Activated gamma-delta T cell treated with anti-CD3 and anti-CD28 coated beads, Interleukin-2, amount 50 U/mL, for 16 hours (primary cell): ENCODE data around the gene DMAP1.

Experiments used
- DNase-seq: peaks from one replicate; pipeline ENCODE4 v3.0.0-alpha.2; 2020; ENCODE audit warnings: low read depth

DMAP1 gene

GRCh38 chr1:44254392-44254910, 41.2 kb downstream of the DMAP1 start:
- no peak for DNase-seq

- no peak for DNase-seq
Measured at GRCh38 chr1:44256762-44257554, 43.7 kb downstream of the DMAP1 start.

- DNase-seq = no peak
Measured at GRCh38 chr1:44259090-44259489, 45.8 kb downstream of the DMAP1 start.

GRCh38 chr1:44260792-44261170, 47.5 kb downstream of the DMAP1 start:
- DNase-seq = no peak

GRCh38 chr1:44261171-44261817, 48.0 kb downstream of the DMAP1 start:
- DNase-seq = no peak

GRCh38 chr1:44261962-44262361, 48.7 kb downstream of the DMAP1 start:
- no peak for DNase-seq

GRCh38 chr1:44262414-44262813, 49.1 kb downstream of the DMAP1 start:
- no peak for DNase-seq

- no peak for DNase-seq
Measured at GRCh38 chr1:44262816-44263567, 49.7 kb downstream of the DMAP1 start.

- DNase-seq = no peak
Measured at GRCh38 chr1:44263568-44264450, 50.5 kb downstream of the DMAP1 start.

GRCh38 chr1:44264451-44264771, 51.1 kb downstream of the DMAP1 start:
- no peak for DNase-seq

GRCh38 chr1:44265656-44266358, 52.5 kb downstream of the DMAP1 start:
- DNase-seq = no peak

- DNase-seq = no peak
Measured at GRCh38 chr1:44266400-44267344, 53.4 kb downstream of the DMAP1 start.

- no peak for DNase-seq
Measured at GRCh38 chr1:44267438-44267837, 54.2 kb downstream of the DMAP1 start.

GRCh38 chr1:44268054-44268453, 54.8 kb downstream of the DMAP1 start:
- no peak for DNase-seq
